ENCODE measurements around the gene CXCL8. TPM values are rescaled to one million over a fixed set of nuclear protein-coding genes. Genes with fewer than 3 reads are reported as not detected.

CXCL8 gene
- total RNA-seq, 1 donor from 2014 or later, result 11.8 TPM

DNA sequence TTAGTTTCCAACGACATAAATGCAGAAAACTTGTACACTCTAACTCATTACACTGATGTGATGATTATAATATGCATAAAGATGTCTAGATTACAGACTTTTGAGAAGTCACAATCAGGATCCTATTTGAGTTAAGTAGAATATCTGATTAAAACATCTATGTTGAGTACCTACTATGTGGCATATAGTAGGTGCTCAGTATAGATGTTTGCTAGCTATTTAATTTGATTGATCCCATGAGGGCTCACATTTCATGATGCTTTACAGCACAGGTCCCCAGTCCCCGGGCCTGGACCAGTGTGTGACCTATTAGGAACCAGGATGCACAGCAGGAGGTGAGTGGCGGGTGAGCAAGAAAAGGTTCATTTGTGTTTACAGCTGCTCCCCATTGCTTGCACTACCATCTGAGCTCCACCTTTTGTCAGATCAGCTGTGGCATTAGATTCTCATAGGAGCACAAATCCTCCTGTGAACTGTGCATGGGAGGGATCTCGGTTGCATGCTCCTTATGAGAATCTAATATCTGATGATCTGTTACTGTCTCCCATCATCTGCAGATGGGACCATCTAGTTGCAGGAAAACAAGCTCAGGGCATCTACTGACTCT lies 33.0 kb upstream of the CXCL8 start:
- intact Hi-C loops (cut with micrococcal nuclease), result no loop called here
- H3K36me3 Mint-ChIP-seq (ENCODE audit: low read depth), result no peaks in the 10 kb centered on the region
- H3K27ac Mint-ChIP-seq, result no peak overlapping the region
- no peak for DNase-seq
- H3K9me3 Mint-ChIP-seq, result no peaks in the 10 kb centered on the region
- peaks cover 5% of the 10 kb centered on the region for H3K4me1 Mint-ChIP-seq
- H3K27me3 Mint-ChIP-seq, result no peaks in the 10 kb centered on the region
- no peak overlapping the region for H3K4me3 Mint-ChIP-seq

DNA sequence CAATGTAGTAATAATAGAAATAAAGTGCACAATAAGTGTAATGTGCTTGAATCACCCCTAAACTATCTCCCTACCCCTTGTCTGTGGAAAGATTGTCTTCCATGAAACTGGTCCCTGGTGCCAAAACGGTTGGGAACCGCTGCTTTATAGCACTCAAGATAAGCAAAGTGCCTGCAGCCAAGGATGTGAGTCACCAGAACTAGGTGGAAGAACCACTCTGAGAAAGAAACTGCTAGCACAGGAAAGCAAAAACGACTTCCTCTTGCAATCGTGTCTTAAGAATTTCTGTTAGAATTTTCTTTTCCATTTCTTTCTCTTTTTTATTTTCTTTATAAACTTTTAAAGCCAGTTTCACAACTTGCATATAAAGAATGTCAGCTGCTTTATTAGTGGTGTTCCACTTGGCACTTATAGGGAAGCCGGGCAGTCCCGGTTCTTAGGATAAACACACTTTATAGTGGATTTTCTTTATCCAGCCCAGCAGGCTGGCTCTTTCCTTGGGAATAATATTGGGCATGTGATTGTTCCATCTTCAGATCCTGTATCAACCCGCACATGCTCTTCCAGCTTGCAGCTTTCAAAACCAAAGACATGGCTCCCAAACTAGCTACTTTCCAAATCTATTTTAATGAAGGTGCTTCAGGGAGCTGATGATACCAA lies 32.3 kb upstream of the CXCL8 start:
- no peaks in the 10 kb centered on the region for H3K9me3 Mint-ChIP-seq
- H3K4me1 Mint-ChIP-seq, result peaks cover 5% of the 10 kb centered on the region
- DNase-seq, result peak; percentile 58
- intact Hi-C loops (cut with micrococcal nuclease), result no loop called here
- no peak overlapping the region for H3K27ac Mint-ChIP-seq
- no peak overlapping the region for H3K4me3 Mint-ChIP-seq
- H3K27me3 Mint-ChIP-seq, result no peaks in the 10 kb centered on the region
- H3K36me3 Mint-ChIP-seq (ENCODE audit: low read depth), result no peaks in the 10 kb centered on the region

DNA sequence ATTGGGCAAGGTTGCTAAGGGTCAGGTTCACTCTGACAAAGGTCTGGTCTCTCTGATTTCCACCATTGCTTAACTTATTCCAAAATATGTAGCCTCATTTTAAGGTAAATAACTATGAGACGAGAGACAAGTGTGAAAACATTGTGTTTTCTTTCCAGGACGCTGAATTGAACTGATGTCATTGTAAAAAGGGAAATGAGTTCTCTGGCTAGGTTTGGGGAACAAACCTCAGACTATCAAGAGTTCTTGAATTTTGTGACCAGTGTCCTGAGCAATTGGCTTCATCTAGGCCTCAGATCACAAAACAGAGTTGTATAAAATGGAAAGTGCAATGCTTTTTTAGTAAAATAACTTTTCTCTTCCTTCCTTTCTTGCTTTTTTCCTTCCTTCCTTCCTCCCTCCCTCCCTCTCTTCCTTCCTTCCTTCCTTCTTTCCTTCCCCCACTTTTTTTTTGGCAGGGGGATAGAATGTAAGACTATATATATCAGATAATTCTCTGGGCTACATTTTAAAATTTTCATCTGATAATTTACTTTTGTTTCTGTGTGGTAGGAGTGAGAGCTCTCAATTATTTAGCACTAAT lies 30.8 kb upstream of the CXCL8 start:
- Mint-ChIP-seq H3K36me3 (ENCODE audit: low read depth) (no peaks in the 10 kb centered on the region), H3K9me3 (no peaks in the 10 kb centered on the region), H3K27ac (no peak overlapping the region), H3K4me1 (peaks cover 5% of the 10 kb centered on the region), H3K4me3 (no peak overlapping the region), H3K27me3 (no peaks in the 10 kb centered on the region)
- intact Hi-C loops (cut with micrococcal nuclease), result no loop called here
- DNase-seq, result no peak

DNA sequence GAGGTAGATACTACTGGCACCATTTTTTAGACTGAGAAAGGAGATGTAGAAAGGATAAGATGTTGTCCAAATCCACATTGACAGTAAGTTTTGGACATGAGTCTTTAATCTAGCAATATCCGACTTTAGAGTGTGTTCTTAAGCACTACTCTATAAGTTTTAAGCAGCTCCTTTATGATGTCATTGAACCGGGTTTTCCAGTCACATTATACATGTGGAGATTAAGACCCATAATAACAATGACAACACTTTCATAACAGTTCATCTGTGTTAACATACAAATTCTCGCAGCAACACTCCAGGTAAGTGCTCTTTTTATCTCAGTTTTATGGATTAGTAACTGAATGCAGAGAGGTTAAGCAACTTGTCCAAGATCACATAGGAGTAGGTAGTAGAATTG lies 30.3 kb upstream of the CXCL8 start:
- no peaks in the 10 kb centered on the region for H3K27me3 Mint-ChIP-seq
- no peak for DNase-seq
- intact Hi-C loops (cut with micrococcal nuclease), result no loop called here
- peaks cover 5% of the 10 kb centered on the region for H3K4me1 Mint-ChIP-seq
- H3K4me3 Mint-ChIP-seq, result no peak overlapping the region
- H3K9me3 Mint-ChIP-seq, result no peaks in the 10 kb centered on the region
- H3K36me3 Mint-ChIP-seq (ENCODE audit: low read depth), result no peaks in the 10 kb centered on the region
- no peak overlapping the region for H3K27ac Mint-ChIP-seq

DNA sequence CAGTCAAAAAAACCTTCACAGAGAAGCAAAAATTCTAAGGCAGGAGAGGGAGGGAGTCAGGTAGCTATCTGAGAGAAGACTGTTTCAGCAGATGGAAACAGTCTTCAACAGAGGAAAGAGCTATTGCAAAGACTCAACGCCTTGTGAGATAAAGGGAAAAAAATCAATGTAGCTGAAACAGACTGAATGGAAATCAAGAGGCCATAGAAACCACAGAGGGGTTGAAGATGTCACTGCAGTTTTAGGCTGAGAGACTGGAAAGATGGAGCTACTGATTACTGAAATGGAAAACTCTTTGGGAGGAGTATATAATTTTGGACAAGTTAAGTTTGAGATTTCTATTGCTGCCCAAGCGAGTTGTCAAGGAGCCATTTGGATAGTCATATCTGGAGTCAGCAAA lies 28.4 kb upstream of the CXCL8 start:
- Mint-ChIP-seq H3K27ac (no peak overlapping the region), H3K4me3 (no peak overlapping the region), H3K4me1 (peaks cover 5% of the 10 kb centered on the region), H3K9me3 (no peaks in the 10 kb centered on the region), H3K27me3 (no peaks in the 10 kb centered on the region), H3K36me3 (ENCODE audit: low read depth) (no peaks in the 10 kb centered on the region)
- no peak for DNase-seq
- intact Hi-C loops (cut with micrococcal nuclease), result no loop called here

DNA sequence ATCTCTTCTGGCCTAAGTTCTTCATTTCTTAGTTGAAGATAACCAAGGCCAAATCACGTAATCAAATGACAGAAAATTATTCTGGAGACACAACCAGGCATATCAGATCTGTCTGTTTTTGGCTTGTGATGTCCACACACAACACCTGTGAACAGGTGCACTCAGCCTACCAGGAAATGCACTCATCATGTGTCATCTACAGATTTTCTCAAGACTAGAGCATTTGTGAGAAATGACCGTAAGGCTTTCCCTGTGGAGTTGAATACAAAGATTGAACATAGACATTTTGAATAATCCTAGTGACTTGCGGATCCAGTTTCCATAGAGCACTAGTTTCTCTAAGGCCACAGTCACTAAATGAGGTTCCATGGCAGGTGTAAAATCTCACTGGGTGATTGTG lies 26.7 kb upstream of the CXCL8 start:
- H3K4me1 Mint-ChIP-seq, result peaks cover 1% of the 10 kb centered on the region
- no peak overlapping the region for H3K4me3 Mint-ChIP-seq
- no peaks in the 10 kb centered on the region for H3K27me3 Mint-ChIP-seq
- H3K36me3 Mint-ChIP-seq (ENCODE audit: low read depth), result no peaks in the 10 kb centered on the region
- H3K9me3 Mint-ChIP-seq, result no peaks in the 10 kb centered on the region
- no peak for DNase-seq
- intact Hi-C loops (cut with micrococcal nuclease), result no loop called here
- H3K27ac Mint-ChIP-seq, result no peak overlapping the region

DNA sequence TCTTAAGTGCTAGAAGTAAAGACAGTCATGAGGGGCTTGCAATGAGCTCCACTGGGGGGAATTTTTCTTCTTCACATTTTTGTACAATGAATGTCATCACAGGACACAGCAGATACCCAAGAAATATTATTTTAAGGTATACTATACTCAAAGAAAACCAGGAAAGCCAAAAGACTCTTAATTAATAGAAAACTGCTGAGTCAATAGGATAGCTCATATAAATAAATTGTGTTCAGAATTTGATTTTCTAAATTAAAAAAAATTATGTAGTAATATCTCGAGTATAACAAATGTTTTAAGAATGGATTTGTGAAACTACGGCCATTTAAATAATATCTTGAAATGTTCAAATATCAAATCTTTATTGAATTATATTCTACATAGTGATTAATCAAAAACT lies 25.7 kb upstream of the CXCL8 start:
- intact Hi-C loops (cut with micrococcal nuclease), result no loop called here
- DNase-seq, result no peak
- H3K27me3 Mint-ChIP-seq, result no peaks in the 10 kb centered on the region
- no peaks in the 10 kb centered on the region for H3K36me3 Mint-ChIP-seq (ENCODE audit: low read depth)
- no peak overlapping the region for H3K27ac Mint-ChIP-seq
- H3K4me1 Mint-ChIP-seq, result peaks cover 5% of the 10 kb centered on the region
- H3K4me3 Mint-ChIP-seq, result no peak overlapping the region
- H3K9me3 Mint-ChIP-seq, result no peaks in the 10 kb centered on the region

DNA sequence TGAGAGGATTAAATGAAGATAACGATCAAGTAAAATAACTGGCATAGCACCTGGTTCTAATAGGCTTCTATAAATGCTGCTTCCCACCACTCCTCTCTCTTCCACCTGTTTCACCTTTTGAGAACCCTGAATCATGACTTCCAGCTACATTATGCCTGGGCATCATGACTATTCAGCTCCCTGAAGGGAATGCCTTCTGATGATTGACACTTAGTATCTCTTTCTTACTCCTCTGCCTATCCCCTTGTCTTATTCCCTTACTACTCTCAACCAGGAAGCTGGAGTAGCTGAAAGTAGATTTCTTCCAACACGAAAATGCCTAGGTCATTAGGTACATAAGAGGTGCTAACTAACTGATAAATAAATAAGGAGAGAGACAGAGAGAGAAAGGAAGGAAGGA lies 24.7 kb upstream of the CXCL8 start:
- no peak overlapping the region for H3K27ac Mint-ChIP-seq

DNA sequence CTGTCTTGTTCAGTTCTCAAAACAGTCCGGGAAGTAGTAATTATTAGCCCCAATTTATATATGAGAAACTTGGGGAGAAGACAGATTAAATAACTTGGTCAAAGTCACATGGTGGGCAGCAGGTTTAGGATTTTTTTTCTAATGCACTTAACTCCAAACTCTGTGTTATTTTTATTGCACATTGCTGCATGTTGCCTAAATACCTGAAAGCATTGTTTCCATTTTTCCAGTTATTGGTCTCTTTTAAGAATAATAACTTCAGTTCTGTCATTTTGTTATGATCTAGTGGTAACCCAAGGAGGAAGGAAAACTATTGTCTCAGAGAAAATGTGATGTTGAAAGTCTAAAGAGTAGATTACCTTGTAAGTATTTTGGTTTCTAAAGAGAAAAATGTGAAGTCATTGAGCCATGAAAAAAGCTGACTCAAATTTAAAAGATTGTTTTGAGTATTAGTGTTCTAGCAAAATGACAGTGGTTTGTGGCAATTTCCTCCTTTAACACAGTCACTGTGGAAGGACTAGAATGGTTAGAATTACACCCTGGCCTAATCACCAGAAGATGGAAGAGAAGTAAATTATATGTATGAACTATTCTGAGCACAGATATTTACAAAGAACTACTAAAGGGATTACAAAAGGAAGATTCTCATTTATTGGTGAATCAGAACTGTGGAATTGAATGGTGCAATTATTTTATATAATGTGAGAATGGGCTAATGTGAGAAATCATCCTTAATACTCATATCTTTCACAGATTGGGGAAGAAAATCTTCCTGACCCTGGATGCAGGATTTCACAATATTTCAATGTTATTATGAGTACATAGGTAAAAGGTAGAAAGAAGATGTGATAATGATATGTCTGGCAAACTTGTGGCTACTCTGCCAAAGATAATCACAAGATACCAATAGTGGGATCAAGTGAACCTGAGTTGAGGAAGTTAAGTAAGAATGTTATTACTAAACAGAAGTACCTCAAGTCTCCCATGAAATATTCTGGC lies 21.7 kb upstream of the CXCL8 start:
- H3K9me3 Mint-ChIP-seq, result no peaks in the 10 kb centered on the region
- intact Hi-C loops (cut with micrococcal nuclease), result no loop called here
- peaks cover 5% of the 10 kb centered on the region for H3K4me1 Mint-ChIP-seq
- H3K27ac Mint-ChIP-seq, result no peak overlapping the region
- no peak overlapping the region for H3K4me3 Mint-ChIP-seq
- H3K27me3 Mint-ChIP-seq, result peaks cover 2% of the 10 kb centered on the region
- no peak for DNase-seq
- no peaks in the 10 kb centered on the region for H3K36me3 Mint-ChIP-seq (ENCODE audit: low read depth)

More for the DNA sequence above, 24.7 kb upstream of the CXCL8 start:
- H3K27me3 Mint-ChIP-seq, result no peaks in the 10 kb centered on the region
- intact Hi-C loops (cut with micrococcal nuclease), result no loop called here
- no peaks in the 10 kb centered on the region for H3K36me3 Mint-ChIP-seq (ENCODE audit: low read depth)
- DNase-seq, result no peak
- peaks cover 5% of the 10 kb centered on the region for H3K4me1 Mint-ChIP-seq
- H3K9me3 Mint-ChIP-seq, result no peaks in the 10 kb centered on the region
- H3K4me3 Mint-ChIP-seq, result no peak overlapping the region

DNA sequence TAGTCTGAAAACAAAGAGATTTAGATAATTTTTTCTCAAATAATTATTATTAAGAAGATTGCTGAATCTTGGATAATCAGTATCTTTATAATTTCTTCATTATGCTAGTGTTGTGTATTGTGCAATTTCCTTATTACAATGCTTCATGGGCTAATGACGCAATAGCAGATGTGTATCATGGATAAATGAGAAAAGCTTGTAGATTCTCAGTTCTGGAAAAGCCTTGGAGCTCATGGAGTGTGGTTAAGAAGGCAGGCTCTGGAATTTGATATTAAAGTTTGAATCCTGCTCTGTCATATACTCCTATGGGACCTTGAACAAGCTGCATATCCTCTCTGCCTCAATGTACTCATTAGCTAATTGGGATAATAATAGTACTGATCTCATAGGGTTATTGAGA lies 18.9 kb upstream of the CXCL8 start:
- Mint-ChIP-seq H3K4me1 (peaks cover 5% of the 10 kb centered on the region), H3K4me3 (no peak overlapping the region), H3K36me3 (ENCODE audit: low read depth) (no peaks in the 10 kb centered on the region), H3K27ac (no peak overlapping the region), H3K9me3 (no peaks in the 10 kb centered on the region), H3K27me3 (peaks cover 2% of the 10 kb centered on the region)
- intact Hi-C loops (cut with micrococcal nuclease), result no loop called here
- no peak for DNase-seq

DNA sequence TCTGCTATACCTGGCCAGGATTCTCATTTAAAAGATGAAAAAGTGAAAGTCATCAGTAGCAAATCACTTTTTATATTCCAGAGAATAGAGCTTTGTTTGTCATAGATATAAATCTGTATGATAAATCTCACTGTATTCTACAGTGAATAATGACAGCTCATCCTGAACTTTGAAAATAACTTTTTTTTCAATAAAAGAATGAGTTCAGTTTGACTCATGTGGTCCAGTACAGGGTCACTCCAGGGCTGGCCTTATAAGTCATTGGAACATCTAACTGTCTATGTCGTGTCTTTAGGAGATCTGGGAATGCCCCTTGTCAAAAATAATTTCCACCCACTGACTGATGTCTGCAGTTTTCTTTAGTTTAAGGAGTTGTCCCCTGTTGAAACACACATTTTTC lies 18.5 kb upstream of the CXCL8 start:
- Mint-ChIP-seq H3K36me3 (ENCODE audit: low read depth) (no peaks in the 10 kb centered on the region), H3K9me3 (no peaks in the 10 kb centered on the region), H3K27me3 (peaks cover 2% of the 10 kb centered on the region), H3K4me1 (peaks cover 5% of the 10 kb centered on the region), H3K27ac (no peak overlapping the region), H3K4me3 (no peak overlapping the region)
- no peak for DNase-seq
- intact Hi-C loops (cut with micrococcal nuclease), result no loop called here

DNA sequence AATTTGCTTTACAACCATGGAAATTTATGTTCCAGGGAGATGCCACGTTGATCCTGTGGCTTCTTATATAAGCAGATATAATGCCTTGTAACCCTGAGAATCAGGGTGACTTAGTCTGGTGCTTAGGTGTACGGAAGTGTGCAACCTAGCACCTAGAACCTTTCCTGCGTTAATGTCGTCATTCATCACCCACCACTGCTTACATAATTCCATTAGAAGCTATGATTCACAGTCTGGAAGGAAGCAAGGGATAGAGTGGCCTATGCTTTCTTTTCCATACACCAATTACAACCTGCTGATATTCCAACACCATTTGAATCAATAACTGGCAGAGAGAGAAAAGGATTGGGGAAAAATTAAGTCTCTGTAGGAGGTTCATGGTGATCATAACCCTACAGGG lies 17.3 kb upstream of the CXCL8 start:
- Mint-ChIP-seq H3K4me1 (peaks cover 5% of the 10 kb centered on the region), H3K4me3 (no peak overlapping the region), H3K9me3 (no peaks in the 10 kb centered on the region), H3K36me3 (ENCODE audit: low read depth) (no peaks in the 10 kb centered on the region), H3K27ac (no peak overlapping the region), H3K27me3 (peaks cover 2% of the 10 kb centered on the region)
- no peak for DNase-seq
- intact Hi-C loops (cut with micrococcal nuclease), result no loop called here

DNA sequence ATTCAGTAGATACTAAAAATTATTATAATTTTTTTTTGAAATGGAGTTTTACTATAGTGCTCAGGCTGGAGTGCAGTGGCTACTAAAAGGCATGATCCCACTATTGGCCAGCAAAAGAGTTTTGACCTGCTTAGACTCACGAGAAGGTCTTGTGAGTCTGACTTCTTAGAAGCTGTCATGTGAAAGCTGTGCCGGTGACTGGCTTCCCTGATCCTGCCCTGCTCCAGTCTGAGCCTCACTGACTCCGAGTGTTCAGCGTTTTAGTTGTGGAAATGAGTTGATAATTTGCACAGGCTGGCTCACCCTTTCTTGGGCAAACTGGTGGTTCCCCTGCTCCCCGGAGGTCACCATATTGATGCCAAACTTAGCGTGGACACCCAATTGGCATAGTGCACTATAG lies 16.4 kb upstream of the CXCL8 start:
- peaks cover under 1% of the 10 kb centered on the region for H3K4me1 Mint-ChIP-seq
- H3K36me3 Mint-ChIP-seq (ENCODE audit: low read depth), result no peaks in the 10 kb centered on the region
- H3K27ac Mint-ChIP-seq, result no peak overlapping the region
- DNase-seq, result no peak
- peaks cover 2% of the 10 kb centered on the region for H3K27me3 Mint-ChIP-seq
- H3K9me3 Mint-ChIP-seq, result no peaks in the 10 kb centered on the region
- intact Hi-C loops (cut with micrococcal nuclease), result no loop called here
- H3K4me3 Mint-ChIP-seq, result no peak overlapping the region

DNA sequence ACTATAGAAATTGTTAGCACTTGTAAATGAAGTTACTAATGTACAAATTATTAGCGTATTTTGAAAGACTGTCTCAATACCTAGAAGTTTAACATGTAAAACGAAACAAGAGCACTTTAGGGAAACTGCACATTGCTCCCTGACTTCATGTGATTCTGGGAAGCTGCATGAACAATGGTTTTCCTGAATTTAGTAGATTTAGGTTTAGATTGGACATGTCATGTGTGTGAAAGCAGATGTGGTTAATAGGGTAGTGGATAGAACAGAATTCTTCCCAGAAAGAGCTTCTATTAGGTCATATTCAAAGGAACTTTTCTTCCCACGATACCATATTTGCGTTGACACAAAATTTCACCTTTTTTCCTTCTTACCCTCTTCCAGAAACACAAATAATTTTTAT lies 14.9 kb upstream of the CXCL8 start:
- peaks cover 2% of the 10 kb centered on the region for H3K27me3 Mint-ChIP-seq
- intact Hi-C loops (cut with micrococcal nuclease), result no loop called here

More for the DNA sequence above, 14.9 kb upstream of the CXCL8 start:
- Mint-ChIP-seq H3K9me3 (no peaks in the 10 kb centered on the region), H3K27ac (no peak overlapping the region), H3K36me3 (ENCODE audit: low read depth) (no peaks in the 10 kb centered on the region), H3K4me3 (no peak overlapping the region), H3K4me1 (no peaks in the 10 kb centered on the region)
- DNase-seq, result no peak
